H1 (cell line): ENCODE data around the gene GAST. TPM values are rescaled to one million over a fixed set of nuclear protein-coding genes. Genes with fewer than 3 reads are reported as not detected.

Experiments
- CTCF ChIA-PET: fragments of 300-600 bp; sonication (Branson Sonifier 250); formaldehyde crosslinking; loops from one replicate; lab custom pipeline; 2021; ENCODE audit not compliant: partially characterized antibody; lab: Charles Lee
- POLR2A ChIA-PET: fragments of 300-600 bp; sonication (Branson Sonifier 250); formaldehyde crosslinking; loops from one replicate; lab custom pipeline; 2021; ENCODE audit warnings: inconsistent platforms; ENCODE audit not compliant: partially characterized antibody; lab: Charles Lee
- DNase-seq, 2 experiments: peaks; one replicate each; pipeline versions ENCODE4 v3.0.0 to v3.0.0-alpha.2; 2010 to 2022; ENCODE audit warnings: low spot score in 2 of 2, low read depth in 1 of 2, mixed read lengths in 1 of 2
- FAIRE-seq: peaks from 2 replicates; lab custom pipeline; 2011; peaks lifted over from hg19 to GRCh38; lab: Jason Lieb, UNC
- H2AFZ ChIP-seq: 2 replicates; pipeline ENCODE4 v1.8.1; 2012; ENCODE audit warnings: low read length, inconsistent platforms
- H2AK5ac ChIP-seq: 2 replicates; pipeline ENCODE4 v1.6.1; 2013; ENCODE audit warnings: low read depth, low read length
- H2BK120ac ChIP-seq: replicated peaks from 2 replicates; pipeline ENCODE3; 2013; ENCODE audit warnings: low read depth, low read length, inconsistent platforms
- H2BK12ac ChIP-seq: 2 replicates; pipeline ENCODE4 v1.6.1; 2013; ENCODE audit warnings: low read depth, low read length
- H2BK15ac ChIP-seq: 2 replicates; pipeline ENCODE4 v1.6.1; 2013; ENCODE audit warnings: low read length
- H2BK20ac ChIP-seq: 2 replicates; pipeline ENCODE4 v1.6.1; 2013; ENCODE audit warnings: low read length
- H2BK5ac ChIP-seq: 2 replicates; pipeline ENCODE4 v1.6.1; 2013; ENCODE audit warnings: low read depth, low read length
- H3K14ac ChIP-seq: 2 replicates; pipeline ENCODE4 v1.6.1; 2013; ENCODE audit warnings: inconsistent platforms; ENCODE audit not compliant: insufficient read length
- H3K18ac ChIP-seq: 2 replicates; pipeline ENCODE4 v1.6.1; 2013; ENCODE audit warnings: low read length; ENCODE audit errors: extremely low read depth
- H3K23ac ChIP-seq: 2 replicates; pipeline ENCODE4 v1.6.1; 2013; ENCODE audit warnings: inconsistent platforms; ENCODE audit not compliant: insufficient read length
- H3K23me2 ChIP-seq: 2 replicates; pipeline ENCODE4 v1.6.1; 2013; ENCODE audit warnings: low read depth, low read length
- H3K27ac ChIP-seq: 2 replicates; pipeline ENCODE4 v1.6.1; 2011; ENCODE audit warnings: low read depth, low read length, inconsistent platforms
- H3K27me3 ChIP-seq, 4 experiments: replicated peaks in 1 of 4; 1 replicate in 1 of 4; 2 replicates in 3 of 4; pipeline versions ENCODE4 v1.6.1 to v1.8.1; 2011 to 2013; ENCODE audit warnings: low read length in 3 of 4, mild to moderate bottlenecking in 3 of 4, inconsistent platforms in 2 of 4, mixed read lengths in 2 of 4, moderate library complexity in 1 of 4; ENCODE audit not compliant: control insufficient read depth in 3 of 4, insufficient read depth in 3 of 4; ENCODE audit errors: extremely low read depth in 1 of 4
- H3K36me3 ChIP-seq, 4 experiments: 2 replicates each; pipeline versions ENCODE4 v1.6.1 to v1.8.1; 2011 to 2013; ENCODE audit warnings: mild to moderate bottlenecking in 4 of 4, low read length in 3 of 4, moderate library complexity in 2 of 4, control low read depth in 1 of 4, inconsistent platforms in 1 of 4; ENCODE audit not compliant: insufficient read depth in 4 of 4, control insufficient read depth in 2 of 4
- H3K4ac ChIP-seq: replicated peaks from 2 replicates; pipeline ENCODE3; 2013; ENCODE audit warnings: low read length, low read depth, mixed read lengths, inconsistent platforms; ENCODE audit not compliant: insufficient read length
- H3K4me1 ChIP-seq, 4 experiments: replicated peaks in 1 of 4; 1 replicate in 1 of 4; 2 replicates in 3 of 4; pipeline versions ENCODE4 v1.6.1 to v1.8.1; 2011 to 2013; ENCODE audit warnings: low read length in 3 of 4, inconsistent platforms in 2 of 4, mixed read lengths in 1 of 4; ENCODE audit not compliant: insufficient read depth in 4 of 4, control insufficient read depth in 3 of 4
- H3K4me2 ChIP-seq, 2 experiments: 2 replicates each; pipeline versions ENCODE4 v1.6.1 to v1.8.1; 2011 to 2013; ENCODE audit warnings: low read depth in 2 of 2, low read length in 2 of 2, control low read depth in 1 of 2, inconsistent platforms in 1 of 2, mild to moderate bottlenecking in 1 of 2; ENCODE audit not compliant: insufficient read depth in 1 of 2
- H3K4me3 ChIP-seq, 4 experiments: fragments of 200-600, 300-600 bp in 1 of 4; sonication (generic), shearing (Covaris generic), sonication (Bioruptor Twin) in 1 of 4; 2 replicates each; pipeline versions ENCODE4 v1.5.1 to v1.8.1; 2011 to 2016; ENCODE audit warnings: low read length in 4 of 4, low read depth in 3 of 4, control low read depth in 2 of 4, inconsistent platforms in 2 of 4, mild to moderate bottlenecking in 2 of 4, mixed read lengths in 1 of 4, moderate library complexity in 1 of 4; ENCODE audit not compliant: insufficient read depth in 2 of 4; ENCODE audit errors: extremely low read depth in 1 of 4
- H3K56ac ChIP-seq: replicated peaks from 2 replicates; pipeline ENCODE3; 2013; ENCODE audit warnings: low read depth, mild to moderate bottlenecking, mixed read lengths, low read length, inconsistent platforms; ENCODE audit not compliant: insufficient read length
- H3K79me1 ChIP-seq: 2 replicates; pipeline ENCODE4 v1.6.1; 2013; ENCODE audit warnings: low read depth, low read length, control low read depth
- H3K79me2 ChIP-seq, 2 experiments: 2 replicates each; pipeline versions ENCODE4 v1.6.1 to v1.8.1; 2012 to 2013; ENCODE audit warnings: low read length in 2 of 2, mild to moderate bottlenecking in 2 of 2, inconsistent platforms in 1 of 2; ENCODE audit not compliant: insufficient read depth in 2 of 2, control insufficient read depth in 1 of 2
- H3K9ac ChIP-seq, 4 experiments: replicated peaks in 1 of 4; 1 replicate in 1 of 4; 2 replicates in 3 of 4; pipeline versions ENCODE4 v1.6.1 to v1.8.1; 2011 to 2013; ENCODE audit warnings: low read depth in 3 of 4, low read length in 3 of 4, control low read depth in 2 of 4, mild to moderate bottlenecking in 2 of 4, moderate library complexity in 2 of 4, inconsistent platforms in 1 of 4; ENCODE audit errors: extremely low read depth in 1 of 4
- H3K9me3 ChIP-seq, 2 experiments: 2 replicates each; pipeline versions ENCODE4 v1.6.1 to v1.8.1; 2012 to 2013; ENCODE audit warnings: mild to moderate bottlenecking in 2 of 2, moderate library complexity in 2 of 2, control low read depth in 1 of 2, inconsistent platforms in 1 of 2, low read depth in 1 of 2, low read length in 1 of 2, mixed read lengths in 1 of 2; ENCODE audit not compliant: insufficient read depth in 2 of 2
- H4K20me1 ChIP-seq, 2 experiments: replicated peaks in 1 of 2; 2 replicates each; pipeline versions ENCODE3 to v1.8.1; 2011 to 2013; ENCODE audit warnings: inconsistent platforms in 2 of 2, low read length in 2 of 2, mild to moderate bottlenecking in 1 of 2; ENCODE audit not compliant: insufficient read depth in 2 of 2, control insufficient read depth in 1 of 2
- H4K5ac ChIP-seq: 2 replicates; pipeline ENCODE4 v1.6.1; 2013; ENCODE audit warnings: low read length, low read depth, mixed read lengths, inconsistent platforms; ENCODE audit not compliant: insufficient read length
- H4K8ac ChIP-seq: 2 replicates; pipeline ENCODE4 v1.8.0; 2013; ENCODE audit warnings: mild to moderate bottlenecking, moderate library complexity, low read length, inconsistent platforms; ENCODE audit not compliant: insufficient read depth; ENCODE audit errors: extremely low read depth
- H4K91ac ChIP-seq: replicated peaks from 2 replicates; pipeline ENCODE3; 2013; ENCODE audit warnings: low read length, mixed read lengths, inconsistent platforms; ENCODE audit not compliant: insufficient read length
- WGBS, 2 experiments: shearing (Covaris generic) in 1 of 2; methylation state at CpG; one replicate each; pipeline versions ENCODE4 v1.1.6 to v1.1.7; 2013 to 2015; ENCODE audit warnings: low lambda C conversion rate in 2 of 2, mixed read lengths in 2 of 2, inconsistent platforms in 1 of 2, low coverage in 1 of 2, missing lambda C conversion rate in 1 of 2; ENCODE audit not compliant: insufficient replicate concordance in 2 of 2, insufficient coverage in 1 of 2, insufficient read length in 1 of 2; ENCODE audit errors: extremely low coverage in 1 of 2, missing lambda C conversion rate in 1 of 2; 5-methylcytosine and 5-hydroxymethylcytosine counted together
- polyA plus RNA-seq, 7 experiments: library from polyadenylated mRNA; depleted of rRNA in 3 of 7; stranded (reverse) in 5 of 7; unstranded in 2 of 7; fragments of >200 nt in 5 of 7; fragments of 200-250 nt in 2 of 7; gene quantifications; 1 replicate in 5 of 7; 2 replicates in 1 of 7; 4 replicates in 1 of 7; pipeline versions ENCODE4 v1.2.1 to v1.2.3, GENCODE V29; 2011 to 2013; ENCODE audit warnings: missing spikeins in 2 of 7, mixed read lengths in 2 of 7
- total RNA-seq: library from RNA; stranded (reverse); fragmentation: NEBNext Ultra II Directional; extraction: Animal tissue kit (Norgen Biotek cat#: 25700); gene quantifications from 2 replicates; pipeline ENCODE4 v1.2.1, GENCODE V29; 2021

The GAST gene
- total and polyA plus RNA-seq, 2 of the 8 experiments (the other 6 are each of a cell fraction or from before 2014, with no cell fraction given) = not detected

DNA sequence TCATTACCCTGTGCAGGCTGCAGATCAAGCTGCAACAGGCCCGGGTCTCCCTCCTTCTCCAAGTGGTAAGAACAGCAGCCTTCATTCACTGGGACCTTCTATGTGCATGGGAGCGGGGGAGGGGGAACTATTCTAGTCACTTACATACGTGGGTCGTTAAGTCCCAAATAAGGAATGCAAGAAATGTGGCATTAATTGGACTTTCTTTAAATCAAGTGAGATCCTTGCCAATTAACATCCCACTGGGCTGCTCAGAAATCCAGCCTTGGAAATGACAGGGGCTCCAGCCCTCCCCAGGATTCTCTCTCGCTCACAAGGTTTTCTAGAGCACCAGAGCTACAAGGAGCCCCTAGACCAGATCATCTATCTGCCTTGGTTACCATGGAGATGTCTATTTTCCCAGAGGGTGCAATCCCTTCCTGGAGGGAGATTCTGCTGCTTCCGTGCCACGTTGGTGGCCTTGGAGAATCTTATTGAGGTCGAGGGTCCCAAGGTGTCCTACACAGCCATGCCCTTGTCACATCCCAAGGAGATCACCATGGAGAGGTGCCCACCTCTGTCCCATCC is 28.6 kb upstream of the GAST start:
- Histone ChIP-seq H2AK5ac (no peak overlapping the region), H3K4ac (no peak overlapping the region), H4K8ac (no peak overlapping the region), H3K4me1 (peaks cover 2 to 12% (median 4%) of the 10 kb centered on the region in 4 experiments), H3K4me3 (no peak overlapping the region), H4K5ac (no peak overlapping the region), H3K23me2 (peaks cover 2% of the 10 kb centered on the region; the same call in 1 of the 2 replicates), H3K27ac (no peak overlapping the region), H3K56ac (no peak overlapping the region), H3K9ac (no peak overlapping the region), H2AFZ (no peak overlapping the region), H3K23ac (no peak overlapping the region), H2BK12ac (no peak overlapping the region), H2BK20ac (no peak overlapping the region), H3K79me1 (no peaks in the 10 kb centered on the region), H2BK120ac (no peak overlapping the region), H2BK15ac (peak overlapping the region; percentile 16; the same call in 1 of the 2 replicates), H3K14ac (no peak overlapping the region), H3K79me2 (no peaks in the 10 kb centered on the region), H3K9me3 (no peaks in the 10 kb centered on the region), H3K18ac (no peak overlapping the region), H3K27me3 (no peaks in the 10 kb centered on the region), H4K91ac (no peak overlapping the region), H3K4me2 (no peak overlapping the region), H3K36me3 (no peaks in the 10 kb centered on the region), H2BK5ac (no peak overlapping the region; the same call in 1 of the 2 replicates), H4K20me1 (no peaks in the 10 kb centered on the region)
- WGBS, 2 experiments = 87% methylated on average over 8 of the region's 8 CpGs; no CpG with 5 or more reads in 1 of the 2 experiments
- FAIRE-seq (no peak), DNase-seq (no peak)
- CTCF ChIA-PET = interaction anchor here (1.7 to 2.1 kb wide), 3 partner anchors 12 to 35 kb away, joined by 5 to 12 read pairs (median 6); no protein-coding TSS in a partner anchor
- POLR2A ChIA-PET = interaction anchor here (0.6 to 9.2 kb wide), 3 partner anchors 6 to 124 kb away, joined by 3 to 233 read pairs (median 4); partner anchors contain the start of gene EIF1
